Upper lobe of left lung (tissue), 4 donors: ENCODE measurements around the gene LGALS12.

Experiments
- EP300 ChIP-seq, 4 donors: sonication (generic); formaldehyde crosslinking; IDR thresholded peaks; one replicate each; pipeline ENCODE4 v1.5.1; 2017; ENCODE audit warnings: antibody characterized with exemption in 4 of 4, control low read depth in 2 of 4
- POLR2A ChIP-seq, 4 donors: fragments of 450-650 bp; IDR thresholded peaks; one replicate each; pipeline ENCODE4 v1.5.1; 2016 to 2017; ENCODE audit warnings: antibody characterized with exemption in 4 of 4, mild to moderate bottlenecking in 2 of 4
- TF ChIP-seq, protein P1 (sequence below), 6 experiments: fragments of 450-650 bp in 4 of 6; fragments of 200-600 bp in 2 of 6; sonication (generic) in 2 of 6; IDR thresholded peaks; one replicate each; pipeline ENCODE4 v1.5.1; 2016 to 2019; ENCODE audit warnings: antibody characterized with exemption in 6 of 6

DNA sequence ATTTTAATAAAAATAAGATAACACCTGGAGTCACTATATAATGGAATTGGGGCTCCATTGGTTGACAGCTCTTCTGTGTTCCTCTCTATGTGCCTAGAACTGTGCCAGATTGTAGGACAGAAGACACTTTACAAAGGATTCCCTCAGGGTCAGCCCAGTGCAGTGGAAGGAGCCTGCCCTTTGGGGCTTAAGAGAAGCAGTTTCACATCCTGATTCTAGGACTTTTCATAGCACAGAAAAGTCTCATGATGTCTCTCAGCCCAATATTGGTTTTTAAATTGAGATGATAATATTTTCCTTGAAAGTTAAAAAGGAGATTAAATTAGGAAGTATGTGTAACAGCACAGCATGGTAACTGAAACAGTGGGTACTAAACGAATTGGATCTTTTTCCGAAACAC is 37.8 kb downstream of the LGALS12 start:
- TF ChIP-seq POLR2A (IDR thresholded peaks at IDR 0.05) (no peak), EP300 (IDR thresholded peaks at IDR 0.05) (no peak)
- TF ChIP-seq, protein P1, sequence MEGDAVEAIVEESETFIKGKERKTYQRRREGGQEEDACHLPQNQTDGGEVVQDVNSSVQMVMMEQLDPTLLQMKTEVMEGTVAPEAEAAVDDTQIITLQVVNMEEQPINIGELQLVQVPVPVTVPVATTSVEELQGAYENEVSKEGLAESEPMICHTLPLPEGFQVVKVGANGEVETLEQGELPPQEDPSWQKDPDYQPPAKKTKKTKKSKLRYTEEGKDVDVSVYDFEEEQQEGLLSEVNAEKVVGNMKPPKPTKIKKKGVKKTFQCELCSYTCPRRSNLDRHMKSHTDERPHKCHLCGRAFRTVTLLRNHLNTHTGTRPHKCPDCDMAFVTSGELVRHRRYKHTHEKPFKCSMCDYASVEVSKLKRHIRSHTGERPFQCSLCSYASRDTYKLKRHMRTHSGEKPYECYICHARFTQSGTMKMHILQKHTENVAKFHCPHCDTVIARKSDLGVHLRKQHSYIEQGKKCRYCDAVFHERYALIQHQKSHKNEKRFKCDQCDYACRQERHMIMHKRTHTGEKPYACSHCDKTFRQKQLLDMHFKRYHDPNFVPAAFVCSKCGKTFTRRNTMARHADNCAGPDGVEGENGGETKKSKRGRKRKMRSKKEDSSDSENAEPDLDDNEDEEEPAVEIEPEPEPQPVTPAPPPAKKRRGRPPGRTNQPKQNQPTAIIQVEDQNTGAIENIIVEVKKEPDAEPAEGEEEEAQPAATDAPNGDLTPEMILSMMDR (IDR thresholded peaks at IDR 0.05) = no peak
